ENCODE measurements around the gene LHX2. TPM values are rescaled to one million over a fixed set of nuclear protein-coding genes. Genes with fewer than 3 reads are reported as not detected.

Gene LHX2
- total and polyA plus RNA-seq, 9 of the 15 experiments (the other 6 are each of a cell fraction or from before 2014, with no cell fraction given): 0.07 TPM; not detected in 8

DNA sequence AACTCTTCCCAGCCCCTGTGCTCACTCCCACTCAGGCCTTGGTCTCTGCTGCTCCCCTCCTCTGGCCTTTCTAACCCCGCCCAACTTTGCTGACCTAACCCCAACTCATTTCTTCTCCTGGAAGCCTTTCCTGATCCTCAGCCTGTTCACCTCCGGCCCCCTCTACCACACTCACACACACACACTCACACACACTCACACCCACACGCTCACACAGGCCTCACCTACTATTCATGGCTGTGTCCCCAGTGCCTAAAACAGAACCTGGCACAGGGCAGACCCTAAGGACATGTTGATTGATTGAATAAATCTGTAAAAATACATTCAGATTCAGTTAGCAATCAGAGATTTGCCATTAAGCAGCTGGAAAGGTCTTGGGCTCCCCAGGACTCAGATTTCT is 28.5 kb upstream of the LHX2 start:
- Histone ChIP-seq H3K27ac (ENCODE audit: extremely low read depth, low read depth, low read length) (no peak overlapping the region), H3K4me1 (replicated peaks in 1 of 2; ENCODE audit: control insufficient read depth in 2 of 2, insufficient read depth in 2 of 2, low read length in 2 of 2) (no peaks in the 10 kb centered on the region), H3K36me3 (ENCODE audit: control insufficient read depth, insufficient read depth, low read length) (no peaks in the 10 kb centered on the region), H2AFZ (ENCODE audit: low read depth, low read length) (no peak overlapping the region), H3K79me2 (ENCODE audit: control insufficient read depth, insufficient read depth, low read length) (no peaks in the 10 kb centered on the region), H3K9me1 (ENCODE audit: control insufficient read depth, insufficient read depth, low read length) (no peaks in the 10 kb centered on the region), H3K9me3 (replicated peaks; ENCODE audit: control insufficient read depth, insufficient read depth, low read depth, low read length) (no peaks in the 10 kb centered on the region), H3K4me2 (ENCODE audit: insufficient read depth, low read length) (no peak overlapping the region), H4K20me1 (replicated peaks; ENCODE audit: control insufficient read depth, insufficient read depth, low read length) (peaks cover 7% of the 10 kb centered on the region; the same call in 1 of the 2 replicates), H3K9ac (ENCODE audit: insufficient read depth in 1 of 2, low read depth in 2 of 2, low read length in 2 of 2) (no peak overlapping the region), H3K27me3 (ENCODE audit: control insufficient read depth in 2 of 2, insufficient read depth in 2 of 2, low read length in 2 of 2) (peaks cover 19 to 72% of the 10 kb centered on the region in 2 experiments; a peak in 4 of 5 replicates), H3K4me3 (no peak overlapping the region)
- no TSS peak for BruUV-seq (replicated peaks)
- FAIRE-seq: no peak
- in situ Hi-C loops (cut with MboI) (no loop called here), intact Hi-C loops (cut with micrococcal nuclease) (no loop called here)
- POLR2A ChIA-PET: interaction anchor here (0.6 to 1.0 kb wide), 2 partner anchors 21 to 51 kb away, joined by 3 read pairs; no protein-coding TSS in a partner anchor
- WGBS (ENCODE audit: insufficient coverage, low coverage, missing lambda C conversion rate): 0% methylated on average over 3 of the region's 3 CpGs
- ATAC-seq: no peak
- DNase-seq (ENCODE audit: extremely low read depth in 1 of 4, low spot score in 3 of 4): no peak
- CTCF ChIA-PET (ENCODE audit: low intra/inter-chr PET ratio): no interaction called here
- TF ChIP-seq NRF1 (conservative IDR thresholded peaks at IDR 0.05 in 1 of 2, IDR thresholded peaks at IDR 0.05 in 1 of 2): no peak
- TF ChIP-seq PRDM10 (IDR thresholded peaks at IDR 0.05; ENCODE audit: partially characterized antibody): no peak
- TF ChIP-seq ATF1 (CRISPR knock-in tag; IDR thresholded peaks at IDR 0.05): no peak
- TF ChIP-seq ATF1 (tag; IDR thresholded peaks at IDR 0.05): no peak
- no peak for TF ChIP-seq CBX8 (IDR thresholded peaks at IDR 0.05; ENCODE audit: borderline replicate concordance, extremely low read depth, low read depth, low read length, poor library complexity, severe bottlenecking)
- no peak for TF ChIP-seq RHOXF2B (CRISPR knock-in tag; conservative IDR thresholded peaks at IDR 0.05)
- no peak for TF ChIP-seq SIN3B (IDR thresholded peaks at IDR 0.05; ENCODE audit: low read depth)
- no peak for TF ChIP-seq NKRF (IDR thresholded peaks at IDR 0.05; ENCODE audit: borderline replicate concordance)
- no peak for TF ChIP-seq SLC30A9 (CRISPR knock-in tag; IDR thresholded peaks at IDR 0.05)
